Activated CD8-positive, alpha-beta T cell treated with anti-CD3 and anti-CD28 coated beads for 36 hours (primary cell): Measurements from ENCODE around the gene TSHZ1. TPM values are rescaled to one million over a fixed set of nuclear protein-coding genes. Genes with fewer than 3 reads are reported as not detected.

Experiments used
- ATAC-seq: fragments of 200-7000 bp; cut with Tn5 transposase; one replicate; pipeline ENCODE4 v1.10.0; 2021; ENCODE audit warnings: mild to moderate bottlenecking, moderate library complexity
- CTCF ChIA-PET: fragments of 350-600 bp; sonication (Branson Sonifier 250); formaldehyde crosslinking; loops from one replicate; lab custom pipeline; 2021; ENCODE audit warnings: antibody characterized with exemption; lab: Charles Lee
- POLR2A ChIA-PET: fragments of 350-600 bp; sonication (Branson Sonifier 250); formaldehyde crosslinking; loops from one replicate; lab custom pipeline; 2021; ENCODE audit warnings: antibody characterized with exemption; lab: Charles Lee
- DNase-seq: peaks from one replicate; pipeline ENCODE4 v3.0.0-alpha.2; 2020
- H3K27ac Mint-ChIP-seq: one replicate; pipeline ENCODE4 v1.8.0; 2021; ENCODE audit warnings: mild to moderate bottlenecking, mixed read lengths
- H3K27me3 Mint-ChIP-seq: one replicate; pipeline ENCODE4 v1.8.0; 2021; ENCODE audit warnings: mixed read lengths
- H3K36me3 Mint-ChIP-seq: one replicate; pipeline ENCODE4 v1.8.0; 2021; ENCODE audit warnings: low read depth, mixed read lengths
- H3K4me1 Mint-ChIP-seq: one replicate; pipeline ENCODE4 v1.8.0; 2021; ENCODE audit warnings: low read depth, mixed read lengths
- H3K4me3 Mint-ChIP-seq: one replicate; pipeline ENCODE4 v1.8.0; 2021; ENCODE audit warnings: mild to moderate bottlenecking, moderate library complexity, mixed read lengths
- H3K9me3 Mint-ChIP-seq: one replicate; pipeline ENCODE4 v1.8.0; 2021; ENCODE audit warnings: mixed read lengths
- intact Hi-C: fragments of 100-400 bp; cut with micrococcal nuclease; formaldehyde crosslinking; loops from one replicate; pipeline ENCODE4 v1.10.0; 2022
- total RNA-seq, 2 experiments: library from RNA; stranded (reverse); gene quantifications; one replicate each; pipeline ENCODE4 v1.2.3, GENCODE V29; 2021
- TF ChIP-seq, protein P1 (sequence below): fragments of 200-600 bp; IDR thresholded peaks from one replicate; pipeline ENCODE4 v1.8.0; 2022; ENCODE audit warnings: antibody characterized with exemption, mild to moderate bottlenecking

TSHZ1 gene
- total RNA-seq, 2 experiments from 2014 or later = 10.8 to 11.0 TPM

DNA sequence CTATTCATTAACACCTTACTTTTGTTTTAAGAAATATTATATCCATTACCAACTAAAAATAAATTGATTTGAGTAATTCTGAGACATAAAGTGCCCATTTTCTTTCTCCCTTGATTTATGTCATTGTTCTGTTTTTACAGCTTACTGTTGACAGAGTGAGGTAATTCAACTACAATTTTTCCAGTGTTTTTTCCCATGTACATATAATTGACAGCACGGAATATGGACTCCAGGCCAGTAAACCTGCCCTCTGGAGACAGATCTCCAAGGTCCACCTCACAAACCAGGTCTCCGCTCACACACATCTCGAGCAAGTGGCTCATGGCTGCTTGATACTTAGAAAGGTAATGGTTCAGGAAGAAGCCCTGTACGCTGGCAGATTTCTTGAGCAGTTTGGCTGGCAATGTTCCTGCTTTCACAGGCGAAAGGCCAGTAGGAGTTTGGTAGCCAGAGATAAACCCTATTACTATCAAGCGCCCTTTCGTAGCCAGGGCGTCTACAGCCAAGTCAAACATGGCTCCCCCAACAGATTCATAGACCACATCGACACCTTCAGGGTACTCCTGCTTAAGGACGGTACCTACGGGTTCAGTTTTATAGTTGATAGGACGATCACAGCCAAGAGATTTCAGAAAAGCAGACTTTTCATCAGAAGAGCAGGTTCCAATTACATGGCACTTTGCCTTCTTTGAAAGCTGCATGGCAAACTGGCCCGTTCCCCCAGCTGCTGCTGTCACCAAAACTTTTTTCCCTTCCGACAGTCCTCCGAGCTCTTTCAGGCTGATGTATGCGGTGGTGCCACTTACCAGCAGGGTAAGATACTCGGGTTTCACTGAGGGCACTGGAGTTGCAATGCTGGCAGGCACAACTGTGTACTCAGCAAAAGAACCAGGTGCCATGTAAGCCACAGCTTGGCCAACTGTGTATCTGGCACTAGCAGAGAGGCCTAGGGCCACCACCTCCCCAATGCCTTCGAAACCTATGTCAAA is 9.0 kb upstream of the TSHZ1 start:
- Mint-ChIP-seq H3K27ac (no peak overlapping the region), H3K9me3 (no peaks in the 10 kb centered on the region), H3K4me1 (peaks cover 32% of the 10 kb centered on the region), H3K4me3 (no peak overlapping the region), H3K36me3 (peaks cover 6% of the 10 kb centered on the region), H3K27me3 (peaks cover 11% of the 10 kb centered on the region)
- TF ChIP-seq, protein P1, sequence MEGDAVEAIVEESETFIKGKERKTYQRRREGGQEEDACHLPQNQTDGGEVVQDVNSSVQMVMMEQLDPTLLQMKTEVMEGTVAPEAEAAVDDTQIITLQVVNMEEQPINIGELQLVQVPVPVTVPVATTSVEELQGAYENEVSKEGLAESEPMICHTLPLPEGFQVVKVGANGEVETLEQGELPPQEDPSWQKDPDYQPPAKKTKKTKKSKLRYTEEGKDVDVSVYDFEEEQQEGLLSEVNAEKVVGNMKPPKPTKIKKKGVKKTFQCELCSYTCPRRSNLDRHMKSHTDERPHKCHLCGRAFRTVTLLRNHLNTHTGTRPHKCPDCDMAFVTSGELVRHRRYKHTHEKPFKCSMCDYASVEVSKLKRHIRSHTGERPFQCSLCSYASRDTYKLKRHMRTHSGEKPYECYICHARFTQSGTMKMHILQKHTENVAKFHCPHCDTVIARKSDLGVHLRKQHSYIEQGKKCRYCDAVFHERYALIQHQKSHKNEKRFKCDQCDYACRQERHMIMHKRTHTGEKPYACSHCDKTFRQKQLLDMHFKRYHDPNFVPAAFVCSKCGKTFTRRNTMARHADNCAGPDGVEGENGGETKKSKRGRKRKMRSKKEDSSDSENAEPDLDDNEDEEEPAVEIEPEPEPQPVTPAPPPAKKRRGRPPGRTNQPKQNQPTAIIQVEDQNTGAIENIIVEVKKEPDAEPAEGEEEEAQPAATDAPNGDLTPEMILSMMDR = no peak
- POLR2A ChIA-PET = interaction anchor here (0.6 kb wide), 1 partner anchor 69 kb away, joined by 3 read pairs; no protein-coding TSS in a partner anchor
- DNase-seq (no peak), ATAC-seq (no peak)
- intact Hi-C loops = no loop called here
- CTCF ChIA-PET = no interaction called here

DNA sequence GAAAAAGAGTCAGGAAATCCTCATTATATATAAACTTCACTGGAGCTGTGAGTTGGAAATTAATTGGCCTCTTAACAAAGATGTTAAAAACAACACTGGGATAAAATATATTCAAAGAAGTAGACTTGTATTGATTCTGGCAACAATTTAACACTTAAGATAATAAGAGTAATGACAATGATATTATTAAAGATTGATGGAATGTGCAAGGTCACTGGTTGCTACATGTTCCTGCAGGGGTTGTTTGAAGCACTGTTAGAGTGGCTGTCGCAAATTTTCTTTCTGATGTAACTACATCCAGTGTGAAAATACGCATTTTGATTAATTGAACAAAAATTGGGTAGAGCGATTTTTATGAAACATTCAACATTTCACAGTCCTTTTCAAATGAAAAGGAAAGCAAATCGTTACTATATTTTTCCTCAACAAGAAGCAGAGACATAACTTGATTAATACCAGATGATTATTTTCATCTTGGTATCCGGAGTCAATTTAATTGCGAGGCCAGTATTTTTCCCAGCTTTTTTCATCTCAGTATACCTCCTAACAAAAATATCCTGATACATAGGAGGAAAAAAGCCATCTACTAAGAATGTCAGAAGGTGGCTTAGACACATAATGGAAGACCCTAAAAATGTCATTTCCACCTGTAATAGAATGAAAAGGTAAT is 7.8 kb upstream of the TSHZ1 start:
- no peak overlapping the region for H3K4me3 Mint-ChIP-seq
- DNase-seq (no peak), ATAC-seq (no peak)
- CTCF ChIA-PET = no interaction called here
- POLR2A ChIA-PET = interaction anchor here (0.6 kb wide), 1 partner anchor 244 kb away, joined by 3 read pairs; no protein-coding TSS in a partner anchor
- intact Hi-C loops = no loop called here
- no peak overlapping the region for H3K27ac Mint-ChIP-seq
- H3K27me3 Mint-ChIP-seq = peaks cover 17% of the 10 kb centered on the region
- TF ChIP-seq, protein P1 = no peak
- H3K4me1 Mint-ChIP-seq = peaks cover 39% of the 10 kb centered on the region
- peaks cover 9% of the 10 kb centered on the region for H3K36me3 Mint-ChIP-seq
- no peaks in the 10 kb centered on the region for H3K9me3 Mint-ChIP-seq

DNA sequence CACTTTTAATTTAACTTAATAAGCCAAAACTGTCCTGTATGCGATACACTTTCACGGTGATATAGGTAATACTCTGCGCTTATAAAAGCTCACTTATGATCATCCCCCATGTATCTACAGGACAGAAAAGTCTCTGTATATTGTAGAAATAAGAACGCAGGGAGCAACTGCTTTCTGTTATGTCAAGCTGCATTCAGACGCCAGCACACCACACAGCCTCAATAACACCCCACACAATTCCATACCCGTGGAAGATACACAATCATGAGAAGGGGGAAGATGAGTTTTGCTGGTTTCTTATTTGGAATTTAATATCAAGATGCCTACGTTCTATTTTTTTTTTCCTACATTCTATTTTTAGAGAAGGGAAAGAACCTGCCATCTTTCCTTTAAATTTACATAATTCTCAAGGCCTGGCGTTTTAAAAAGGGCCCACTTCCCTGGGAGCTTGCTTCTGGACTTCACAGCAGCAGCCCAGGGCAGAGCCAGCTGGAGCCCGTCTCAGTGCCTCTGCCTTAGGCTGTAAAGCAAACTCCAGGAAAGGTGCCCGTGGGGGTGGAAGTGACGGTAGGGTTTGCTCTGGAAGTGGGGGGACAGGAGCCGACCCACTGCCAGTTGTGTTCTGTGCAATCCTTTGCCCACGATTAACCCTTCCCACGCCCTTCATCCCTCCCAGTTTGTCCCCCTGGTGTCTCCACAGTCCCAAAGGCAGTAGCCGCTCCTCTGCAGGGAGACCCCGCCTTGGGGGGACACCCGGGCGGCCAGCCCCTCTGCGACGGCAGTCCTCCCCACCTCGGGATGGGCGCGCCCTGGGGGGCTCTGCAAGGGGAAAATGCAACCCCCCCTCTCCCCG is 7.0 kb upstream of the TSHZ1 start:
- ATAC-seq (no peak), DNase-seq (no peak)
- H3K36me3 Mint-ChIP-seq = peaks cover 12% of the 10 kb centered on the region
- no peaks in the 10 kb centered on the region for H3K9me3 Mint-ChIP-seq
- intact Hi-C loops = no loop called here
- peaks cover 35% of the 10 kb centered on the region for H3K4me1 Mint-ChIP-seq
- H3K27ac Mint-ChIP-seq = no peak overlapping the region
- POLR2A ChIA-PET = interaction anchor here (0.6 kb wide), 1 partner anchor 245 kb away, joined by 3 read pairs; no protein-coding TSS in a partner anchor
- TF ChIP-seq, protein P1 = no peak
- CTCF ChIA-PET = no interaction called here
- H3K27me3 Mint-ChIP-seq = peaks cover 17% of the 10 kb centered on the region
- H3K4me3 Mint-ChIP-seq = no peak overlapping the region

DNA sequence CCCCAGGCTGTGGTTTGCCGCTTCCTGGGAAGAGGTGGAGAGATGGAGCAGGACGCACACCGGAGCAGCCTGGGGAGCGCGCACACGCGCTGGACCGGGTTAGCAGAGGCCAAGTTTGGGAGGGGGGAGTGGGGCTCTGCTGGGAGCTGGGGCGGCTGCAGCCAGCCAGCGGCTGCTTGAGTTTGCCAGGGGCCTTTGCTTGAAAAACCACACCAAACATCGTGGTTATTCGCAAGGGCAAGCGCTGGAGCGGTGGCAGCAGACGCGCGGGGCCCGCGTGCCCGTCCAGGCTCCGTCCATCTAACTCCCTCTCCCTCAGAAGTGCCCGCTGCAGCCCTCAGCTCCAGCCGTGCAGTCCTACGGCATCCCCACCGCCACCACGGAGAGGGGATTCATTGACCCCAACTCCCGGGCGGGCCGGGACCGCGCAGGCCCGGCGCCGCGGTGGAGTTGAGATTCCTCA is 6.3 kb upstream of the TSHZ1 start:
- H3K27ac Mint-ChIP-seq = no peak overlapping the region
- POLR2A ChIA-PET = no interaction called here
- no peaks in the 10 kb centered on the region for H3K9me3 Mint-ChIP-seq
- no peak overlapping the region for H3K4me3 Mint-ChIP-seq
- TF ChIP-seq, protein P1 = no peak
- no peak for DNase-seq
- CTCF ChIA-PET = interaction anchor here (1.4 kb wide), 1 partner anchor 581 kb away, joined by 3 read pairs; no protein-coding TSS in a partner anchor
- intact Hi-C loops = no loop called here
- peaks cover 12% of the 10 kb centered on the region for H3K36me3 Mint-ChIP-seq
- no peak for ATAC-seq
- H3K27me3 Mint-ChIP-seq = peaks cover 17% of the 10 kb centered on the region
- peaks cover 33% of the 10 kb centered on the region for H3K4me1 Mint-ChIP-seq
